Muscle of back (tissue), 10 donors: ENCODE measurements around the gene SPDYE16. TPM values are rescaled to one million over a fixed set of nuclear protein-coding genes. Genes with fewer than 3 reads are reported as not detected.

Experiments
- polyA plus RNA-seq, 10 donors: library from polyadenylated mRNA; unstranded; fragments of 120-200 nt; gene quantifications; one replicate each; pipeline ENCODE4 v1.2.1, GENCODE V29; 2013; ENCODE audit not compliant: insufficient read length in 10 of 10

The SPDYE16 gene
- polyA plus RNA-seq, 10 donors: 0.70 to 5.4 (median 1.6) TPM

Other genes starting within 250 kb of the SPDYE16 start
- 1,000 to 10,000 TPM in 9 of 10 donors, 100 to 1,000 TPM in 1; 954 to 1,773 (median 1,274) TPM for gene HSPB1, start 240.6 kb downstream of the SPDYE16 start, polyA plus RNA-seq
- 100 to 1,000 TPM; 146 to 214 (median 169) TPM for gene YWHAG, start 184.3 kb downstream of the SPDYE16 start, polyA plus RNA-seq
- 1 to 10 TPM in 5 of 10 donors, under 1 TPM in 5; 0.43 to 1.9 (median 0.95) TPM for gene SSC4D, start 133.6 kb downstream of the SPDYE16 start, polyA plus RNA-seq
- 1 to 10 TPM in 8 of 10 donors, under 1 TPM in 2; 0.52 to 8.5 (median 1.6) TPM for gene ZP3, start 118.3 kb downstream of the SPDYE16 start, polyA plus RNA-seq
- gene DTX2, start 81.6 kb downstream of the SPDYE16 start, polyA plus RNA-seq: 1 to 10 TPM; 5.3 to 9.3 (median 7.2) TPM
- 1 to 10 TPM in 1 of 10 donors, under 1 TPM in 7, not detected in 2; 0.12 to 6.6 (median 0.39) TPM for gene UPK3B, start 32.7 kb downstream of the SPDYE16 start, polyA plus RNA-seq
- 10 to 100 TPM in 6 of 10 donors, 1 to 10 TPM in 4; 6.5 to 18.9 (median 10.1) TPM for gene POMZP3, start 84.0 kb upstream of the SPDYE16 start, polyA plus RNA-seq